ENCODE measurements around the gene ADCY5.

Gene ADCY5

GRCh38 chr3:123447749-123448517, 957 bp downstream of the ADCY5 start:
- TF ChIP-seq CTCF (IDR thresholded peaks at IDR 0.05; ENCODE audit: low read depth, low read length): no peak
- H3K4me3 ChIP-seq (ENCODE audit: low read depth, low read length): no peak overlapping the region

- TF ChIP-seq CTCF (IDR thresholded peaks at IDR 0.05; ENCODE audit: low read depth, low read length): no peak
- H3K4me3 ChIP-seq (ENCODE audit: low read depth, low read length): no peak overlapping the region
Measured at GRCh38 chr3:123447416-123447748, 1.5 kb downstream of the ADCY5 start.

GRCh38 chr3:123446610-123447109, 2.2 kb downstream of the ADCY5 start:
- H3K4me3 ChIP-seq (ENCODE audit: low read depth, low read length): no peak overlapping the region
- no peak for TF ChIP-seq CTCF (IDR thresholded peaks at IDR 0.05; ENCODE audit: low read depth, low read length)

- H3K4me3 ChIP-seq (ENCODE audit: low read depth, low read length): no peak overlapping the region
- no peak for TF ChIP-seq CTCF (IDR thresholded peaks at IDR 0.05; ENCODE audit: low read depth, low read length)
Measured at GRCh38 chr3:123446210-123446609, 2.7 kb downstream of the ADCY5 start.

GRCh38 chr3:123445702-123446101, 3.2 kb downstream of the ADCY5 start:
- H3K4me3 ChIP-seq (ENCODE audit: low read depth, low read length): no peak overlapping the region
- no peak for TF ChIP-seq CTCF (IDR thresholded peaks at IDR 0.05; ENCODE audit: low read depth, low read length)

- H3K4me3 ChIP-seq (ENCODE audit: low read depth, low read length): no peak overlapping the region
- no peak for TF ChIP-seq CTCF (IDR thresholded peaks at IDR 0.05; ENCODE audit: low read depth, low read length)
Measured at GRCh38 chr3:123444744-123445143, 4.1 kb downstream of the ADCY5 start.

- TF ChIP-seq CTCF (IDR thresholded peaks at IDR 0.05; ENCODE audit: low read depth, low read length): no peak
- no peak overlapping the region for H3K4me3 ChIP-seq (ENCODE audit: low read depth, low read length)
Measured at GRCh38 chr3:123444023-123444422, 4.9 kb downstream of the ADCY5 start.
